Neural cell (in vitro differentiated cells): ENCODE data around the gene KCTD11.

Experiments
- EZH2 ChIP-seq: fragments of 200-600, 300-800 bp; shearing (Covaris generic), sonication (generic); IDR thresholded peaks from 2 replicates; pipeline ENCODE4 v1.6.1; 2014; ENCODE audit warnings: antibody characterized with exemption, low read length, borderline replicate concordance, mild to moderate bottlenecking; ENCODE audit not compliant: insufficient read depth, poor library complexity, severe bottlenecking
- MXI1 ChIP-seq: fragments of 450-650 bp; conservative IDR thresholded peaks from 2 replicates; pipeline ENCODE4 v1.6.1; 2014; ENCODE audit warnings: antibody characterized with exemption, mild to moderate bottlenecking; ENCODE audit not compliant: poor library complexity, severe bottlenecking
- POLR2AphosphoS5 ChIP-seq: IDR thresholded peaks from 2 replicates; pipeline ENCODE4 v1.6.1; 2012

DNA sequence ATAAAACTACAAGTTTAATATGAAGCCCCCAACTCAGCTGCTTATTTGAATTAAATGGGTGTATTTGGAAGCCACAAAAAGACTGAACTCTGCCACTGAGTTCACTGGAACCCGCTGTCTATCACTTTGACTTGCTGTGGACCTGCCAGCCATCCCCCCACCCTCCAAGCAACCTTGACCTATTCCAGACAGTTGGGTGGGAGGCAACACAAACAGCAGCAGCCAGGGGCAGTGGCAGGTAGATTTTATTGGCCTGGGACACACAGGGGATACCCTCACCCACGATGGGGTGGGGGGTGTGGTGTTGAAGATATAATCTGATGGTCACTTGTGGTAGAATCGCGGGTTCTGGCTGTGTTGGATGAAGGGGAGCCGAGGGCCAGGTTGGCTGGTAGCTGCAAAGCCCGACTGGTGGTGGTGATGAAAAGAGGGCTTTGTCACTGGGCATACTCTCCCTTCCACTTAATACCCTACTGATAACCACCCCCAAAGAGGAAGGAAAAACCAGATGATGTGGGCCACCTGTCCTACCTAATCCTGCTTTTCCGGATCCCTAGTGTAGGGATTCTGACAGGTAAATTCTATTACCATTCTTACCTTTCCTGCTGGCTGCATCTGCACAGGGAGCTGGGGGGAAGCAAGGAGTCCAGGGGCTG lies 39.4 kb upstream of the KCTD11 start:
- TF ChIP-seq EZH2 (no peak), POLR2AphosphoS5 (no peak), MXI1 (no peak)
